Kidney (tissue), 14 donors: ENCODE measurements around the gene SULT1C3. TPM values are rescaled to one million over a fixed set of nuclear protein-coding genes. Genes with fewer than 3 reads are reported as not detected.
"Not testable (repeated sequence)": the region's sequence is repeated elsewhere in the genome, so short reads cannot be mapped to it uniquely, and the experiment has no call there.

Experiments used
- DNase-seq, 5 donors: peaks; one replicate each; pipeline ENCODE4 v3.0.0-alpha.2; 2013 to 2020
- FAIRE-seq: peaks from 2 replicates; lab custom pipeline; 2012; peaks lifted over from hg19 to GRCh38; lab: Jason Lieb, UNC
- H3K27ac ChIP-seq, 2 donors: one replicate each; pipeline ENCODE4 v1.7.0; 2013; ENCODE audit warnings: low read depth in 2 of 2, low read length in 2 of 2, inconsistent platforms in 1 of 2
- H3K27me3 ChIP-seq: one replicate; pipeline ENCODE4 v1.7.1; 2013; ENCODE audit warnings: low read length, inconsistent platforms; ENCODE audit not compliant: control insufficient read depth, insufficient read depth
- H3K36me3 ChIP-seq, 3 donors: one replicate each; pipeline versions ENCODE4 v1.7.0 to v1.7.1; 2013; ENCODE audit warnings: low read length in 3 of 3, control low read depth in 1 of 3, inconsistent platforms in 1 of 3; ENCODE audit not compliant: insufficient read depth in 3 of 3, control insufficient read depth in 2 of 3
- H3K4me1 ChIP-seq, 3 donors: one replicate each; pipeline versions ENCODE4 v1.7.0 to v1.7.1; 2013; ENCODE audit warnings: low read length in 3 of 3, inconsistent platforms in 1 of 3, low read depth in 1 of 3; ENCODE audit not compliant: control insufficient read depth in 2 of 3, insufficient read depth in 2 of 3
- H3K4me3 ChIP-seq, 3 donors: one replicate each; pipeline versions ENCODE4 v1.7.0 to v1.8.1; 2013; ENCODE audit warnings: low read length in 3 of 3, control low read depth in 1 of 3, inconsistent platforms in 1 of 3
- H3K9ac ChIP-seq, 3 donors: one replicate each; pipeline versions ENCODE4 v1.7.0 to v1.7.1; 2013; ENCODE audit warnings: low read length in 3 of 3, control low read depth in 1 of 3, inconsistent platforms in 1 of 3
- H3K9me3 ChIP-seq, 3 donors: one replicate each; pipeline versions ENCODE4 v1.7.0 to v1.7.1; 2013; ENCODE audit warnings: low read length in 3 of 3, control low read depth in 1 of 3, inconsistent platforms in 1 of 3; ENCODE audit not compliant: control insufficient read depth in 2 of 3, insufficient read depth in 1 of 3
- CTCF ChIP-seq: IDR thresholded peaks from 3 replicates; pipeline ENCODE4 v1.5.1; 2012; ENCODE audit warnings: mild to moderate bottlenecking, moderate library complexity, borderline replicate concordance; ENCODE audit not compliant: insufficient read depth; ENCODE audit errors: extremely low read depth
- intact Hi-C: fragments of 100-400 bp; cut with DNase I; formaldehyde crosslinking; loops from one replicate; pipeline ENCODE4 v1.11.1; 2022
- polyA plus RNA-seq: library from polyadenylated mRNA; stranded (reverse); fragments of 350-450 nt; fragmentation: Illumina TruSeq; extraction: RNeasy Lipid Tissue Mini Kit (QIAGEN cat#74804); gene quantifications from one replicate; pipeline ENCODE4 v1.2.3, GENCODE V29; 2014; ENCODE audit warnings: low read depth, low replicate concordance; ENCODE audit not compliant: insufficient read depth
- total RNA-seq: library from RNA; stranded (reverse); fragmentation: NEBNext Ultra II Directional; extraction: Animal tissue kit (Norgen Biotek cat#: 25700); gene quantifications from one replicate; pipeline ENCODE4 v1.2.1, GENCODE V29; 2021
- donor health status: control.
- donor health status: control.
- donor health status: control.
- donor health status: control.
- donor health status: control.
- donor health status: DM: yes; HTN: yes; CAD: no.
- donor health status: Normal renal cell carcinoma (clear cell type).

SULT1C3 gene
- total and polyA plus RNA-seq, 2 donors from 2014 or later = not detected

- Histone ChIP-seq H3K27ac (no peak overlapping the region), H3K36me3 (no peaks in the 10 kb centered on the region), H3K27me3 (no peaks in the 10 kb centered on the region), H3K9ac (no peak overlapping the region), H3K9me3 (no peaks in the 10 kb centered on the region), H3K4me3 (no peak overlapping the region), H3K4me1 (no peaks in the 10 kb centered on the region)
- FAIRE-seq = no peak
- DNase-seq = no peak
- TF ChIP-seq CTCF = no peak
- intact Hi-C loops = no loop called here
These were observed 39.7 kb downstream of the SULT1C3 start for GRCh38 chr2:108279468-108279867.

- TF ChIP-seq CTCF = no peak
- H3K27ac ChIP-seq = no peak overlapping the region
- H3K4me1 ChIP-seq = peaks cover 0 to 3% (median 0%) of the 10 kb centered on the region in 3 donors
- intact Hi-C loops = no loop called here
- no peaks in the 10 kb centered on the region for H3K27me3 ChIP-seq
- H3K9me3 ChIP-seq = no peaks in the 10 kb centered on the region
- DNase-seq (no peak), FAIRE-seq (no peak)
- H3K4me3 ChIP-seq = no peak overlapping the region
- H3K36me3 ChIP-seq = no peaks in the 10 kb centered on the region
- H3K9ac ChIP-seq = no peak overlapping the region
These were observed 40.7 kb downstream of the SULT1C3 start for GRCh38 chr2:108280466-108280865.

- H3K4me1 ChIP-seq, H3K9me3 ChIP-seq, intact Hi-C loops, H3K27ac ChIP-seq, H3K9ac ChIP-seq, H3K27me3 ChIP-seq, H3K36me3 ChIP-seq, FAIRE-seq, DNase-seq: not testable (repeated sequence)
- peak overlapping the region in 1 of 3 donors; percentile 31 for H3K4me3 ChIP-seq
These were observed 44.8 kb downstream of the SULT1C3 start for GRCh38 chr2:108284566-108284965.

GRCh38 chr2:108285616-108286015 lies 45.8 kb downstream of the SULT1C3 start:
- no peak for TF ChIP-seq CTCF
- DNase-seq = no peak
- peak overlapping the region in 1 of 3 donors; percentile 20 for H3K9ac ChIP-seq
- H3K27ac ChIP-seq = peak overlapping the region; percentile 39 to 77
- no peak for FAIRE-seq
- no peaks in the 10 kb centered on the region for H3K36me3 ChIP-seq
- intact Hi-C loops = no loop called here
- H3K27me3 ChIP-seq = no peaks in the 10 kb centered on the region
- H3K4me3 ChIP-seq = peak overlapping the region in 2 of 3 donors; percentile 31 to 32
- H3K4me1 ChIP-seq = peaks cover 3 to 10% (median 7%) of the 10 kb centered on the region in 3 donors
- no peaks in the 10 kb centered on the region for H3K9me3 ChIP-seq
